Right hindlimb (tissue), 1 donor: ENCODE measurements around the gene ADAMTSL3.
A peak's percentile ranks its signal among the peaks of the same experiment; 100 is the strongest.
"Not testable (repeated sequence)": the region's sequence is repeated elsewhere in the genome, so short reads cannot be mapped to it uniquely, and the experiment has no call there.

Experiments used
- DNase-seq: peaks from one replicate; pipeline ENCODE4 v3.0.0-alpha.2; 2018

The ADAMTSL3 gene

DNA sequence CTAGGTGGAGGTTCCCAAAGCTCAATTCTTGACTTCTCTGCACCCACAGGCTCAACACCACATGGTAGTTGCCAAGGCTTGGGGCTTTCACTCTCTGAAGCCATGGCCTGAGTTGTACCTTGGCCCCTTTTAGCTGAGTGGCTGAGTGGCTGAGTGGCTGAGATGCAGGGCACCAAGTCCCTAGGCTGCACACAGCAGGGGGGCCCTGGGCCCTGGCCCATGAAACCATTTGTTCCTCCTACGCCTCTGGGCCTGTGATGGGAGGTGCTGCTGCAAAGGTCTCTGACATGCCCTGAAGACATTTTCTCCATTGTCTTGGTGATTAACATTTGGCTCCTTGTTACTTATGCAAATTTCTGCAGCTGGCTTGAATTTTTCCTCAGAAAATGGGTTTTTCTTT, 103.4 kb downstream of the ADAMTSL3 start:
- not testable (repeated sequence) for DNase-seq

DNA sequence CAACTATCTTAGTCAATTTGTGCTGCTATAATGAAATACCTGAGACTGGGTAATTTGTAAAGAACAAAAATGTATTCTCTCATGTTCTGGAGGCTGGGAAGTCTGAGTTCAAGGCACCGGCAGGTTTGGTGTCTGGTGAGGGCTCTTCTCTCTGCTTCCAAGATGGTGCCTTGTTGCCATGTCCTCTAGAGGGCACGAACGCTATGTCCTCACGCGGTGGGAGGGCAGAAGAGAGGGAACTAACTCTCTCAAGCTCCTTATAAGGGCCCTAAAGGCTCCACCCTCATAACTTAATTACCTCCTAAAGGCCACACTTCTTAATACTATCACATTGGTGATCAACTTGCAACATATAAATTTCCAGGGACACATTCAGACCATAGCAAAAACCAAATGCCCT, 108.4 kb downstream of the ADAMTSL3 start:
- DNase-seq = no peak

GRCh38 chr15:83764201-83764838, 110.4 kb downstream of the ADAMTSL3 start:
- no peak for DNase-seq

DNA sequence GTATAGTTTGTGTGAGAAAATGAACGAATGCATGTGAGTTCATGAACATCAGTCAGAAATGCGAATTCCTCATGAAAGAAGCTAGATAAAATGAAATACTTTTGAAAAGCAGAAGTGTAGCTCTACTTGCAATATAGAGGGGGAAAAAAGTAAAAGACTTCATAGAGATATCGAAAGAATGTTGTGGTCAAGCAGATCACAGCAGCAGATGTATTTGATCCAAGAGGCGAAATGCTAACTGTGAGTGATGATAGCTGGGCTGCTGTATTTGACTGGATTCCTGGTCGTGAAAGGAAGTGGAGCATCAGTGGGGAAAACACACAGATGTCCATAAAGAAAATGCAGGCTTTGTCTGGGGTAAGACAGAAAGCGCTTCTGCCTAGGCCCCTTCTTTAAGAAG, 112.4 kb downstream of the ADAMTSL3 start:
- no peak for DNase-seq

DNA sequence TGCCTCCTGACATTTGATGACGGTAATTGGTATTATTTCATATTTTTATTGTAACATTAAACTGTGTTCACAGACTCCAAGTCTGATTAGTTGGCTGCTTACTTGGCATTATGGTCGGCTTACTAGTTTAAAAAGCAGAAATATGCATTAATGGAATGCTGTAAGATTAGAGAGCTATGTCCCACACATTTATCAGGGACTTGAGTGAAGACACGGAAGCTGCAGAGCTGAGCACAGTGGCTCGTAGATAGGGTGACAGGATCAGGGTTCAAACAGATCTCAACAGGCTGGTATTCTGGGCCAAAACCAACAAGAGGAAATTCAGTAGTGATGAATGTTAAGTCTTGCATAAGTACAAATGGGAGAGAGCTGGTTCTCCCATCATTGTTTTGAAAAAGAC, 113.8 kb downstream of the ADAMTSL3 start:
- no peak for DNase-seq

GRCh38 chr15:83769411-83769999, 115.6 kb downstream of the ADAMTSL3 start:
- DNase-seq = no peak

DNA sequence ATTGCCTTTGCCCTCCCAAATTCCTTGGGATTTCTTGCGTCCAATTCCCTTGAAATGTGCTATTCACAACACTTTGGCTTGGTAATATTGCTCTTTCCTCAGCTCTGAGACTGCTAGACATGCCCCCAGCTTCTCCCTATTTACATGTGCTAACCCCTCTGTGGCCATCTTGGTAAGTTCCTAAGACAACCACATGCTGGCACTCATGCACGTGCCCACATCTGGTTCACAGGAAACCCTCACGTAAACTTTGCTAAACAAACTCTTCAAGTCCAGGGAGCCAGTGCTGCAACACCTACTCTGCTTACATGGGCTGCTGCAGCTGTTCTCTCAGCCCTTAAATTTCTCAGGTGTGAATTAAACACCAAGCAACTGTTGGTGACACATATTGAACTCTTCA, 121.8 kb downstream of the ADAMTSL3 start:
- DNase-seq = no peak

DNA sequence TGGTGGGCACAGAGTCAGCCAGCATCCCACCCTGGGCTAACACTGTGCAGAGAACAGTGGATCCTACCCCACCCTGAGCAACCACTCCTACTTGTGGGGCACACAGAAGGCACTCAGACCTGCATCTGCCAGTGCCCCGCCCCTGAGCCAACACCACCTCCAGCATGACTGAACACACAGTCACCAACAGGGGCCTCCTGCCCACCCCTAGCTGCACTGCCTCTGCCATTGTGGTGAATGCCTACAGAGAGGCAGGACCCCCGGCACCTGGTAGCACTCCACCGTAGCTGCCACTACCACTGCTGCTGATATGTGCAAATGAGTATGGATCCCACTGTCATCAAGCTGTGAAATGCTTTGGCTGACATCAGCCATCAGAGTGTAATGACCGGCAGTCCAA, 123.1 kb downstream of the ADAMTSL3 start:
- DNase-seq = no peak

DNA sequence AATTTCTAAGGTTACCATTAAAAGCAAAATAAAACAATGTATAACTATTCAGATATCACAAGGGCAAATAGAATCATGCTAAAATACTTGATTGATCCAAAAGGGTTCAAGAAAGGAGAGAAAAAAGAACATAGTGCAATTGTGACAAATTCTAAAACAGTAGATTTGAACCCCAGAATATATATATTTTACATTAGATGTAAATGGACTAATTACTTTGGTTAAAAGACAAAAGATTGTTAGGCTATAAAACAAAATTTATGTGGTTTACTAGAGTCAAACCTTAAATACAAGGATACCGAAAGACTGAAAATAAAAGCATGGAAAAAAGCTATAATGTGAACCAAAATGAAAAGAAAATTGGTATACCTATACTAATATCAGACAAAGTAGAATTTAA, 129.3 kb downstream of the ADAMTSL3 start:
- no peak for DNase-seq

DNA sequence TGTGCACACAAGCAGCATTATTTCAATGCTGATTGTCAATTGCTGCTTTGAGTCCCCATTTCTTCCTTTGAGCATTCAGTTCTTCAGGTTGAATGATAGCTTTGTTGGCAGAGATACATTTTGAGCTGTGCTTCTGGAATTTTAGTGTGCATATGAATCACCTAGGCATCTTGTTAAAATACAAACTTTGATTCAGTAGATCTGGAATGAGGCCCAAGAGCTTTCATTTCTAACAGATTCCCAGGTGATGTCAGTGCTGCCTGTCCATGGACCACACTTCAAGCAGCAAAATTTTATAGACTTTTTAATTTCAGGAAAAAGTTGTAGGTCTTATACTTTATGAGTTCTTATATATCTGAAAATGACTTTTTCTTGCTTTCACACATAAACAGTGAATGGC, 131.1 kb downstream of the ADAMTSL3 start:
- no peak for DNase-seq

GRCh38 chr15:83786336-83786735, 132.4 kb downstream of the ADAMTSL3 start:
- no peak for DNase-seq

DNA sequence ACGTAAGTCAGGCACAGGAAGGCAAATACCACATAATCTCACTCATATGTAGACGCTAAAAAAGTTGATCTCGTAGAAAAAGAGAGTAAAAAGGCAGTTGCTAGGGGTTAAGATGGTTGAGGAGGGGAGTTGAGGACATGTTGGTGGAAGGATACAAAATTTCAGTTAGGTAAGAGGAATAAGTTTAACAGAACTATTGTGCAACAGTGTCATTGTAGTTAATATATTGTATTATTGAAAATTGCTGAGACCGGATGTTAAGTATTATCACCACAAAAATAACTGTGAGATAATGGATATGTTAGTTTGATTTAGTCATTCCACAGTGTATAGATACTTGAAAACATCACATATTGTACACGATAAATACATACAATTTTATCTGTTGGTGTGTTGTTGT, 139.1 kb downstream of the ADAMTSL3 start:
- DNase-seq = no peak

GRCh38 chr15:83794209-83794608, 140.3 kb downstream of the ADAMTSL3 start:
- no peak for DNase-seq

DNA sequence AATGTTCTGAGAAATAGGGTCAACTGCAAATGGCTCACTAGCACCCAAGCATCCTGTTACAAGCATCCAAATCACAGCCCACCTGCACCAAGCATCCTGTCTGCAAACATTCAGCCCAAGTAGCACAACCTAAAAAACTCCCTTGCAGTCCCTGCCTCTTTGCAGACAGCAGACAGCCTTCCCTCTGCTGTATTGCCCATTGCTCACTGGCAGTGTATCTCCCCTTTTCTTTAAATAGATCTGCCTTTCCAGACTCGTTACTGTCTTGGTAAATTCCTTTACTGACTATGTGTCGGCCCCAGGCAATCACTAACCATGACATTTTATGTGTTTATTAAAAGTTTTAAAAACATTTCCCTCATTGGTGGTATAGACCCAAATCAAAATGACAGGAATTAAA, 155.4 kb downstream of the ADAMTSL3 start:
- no peak for DNase-seq

DNA sequence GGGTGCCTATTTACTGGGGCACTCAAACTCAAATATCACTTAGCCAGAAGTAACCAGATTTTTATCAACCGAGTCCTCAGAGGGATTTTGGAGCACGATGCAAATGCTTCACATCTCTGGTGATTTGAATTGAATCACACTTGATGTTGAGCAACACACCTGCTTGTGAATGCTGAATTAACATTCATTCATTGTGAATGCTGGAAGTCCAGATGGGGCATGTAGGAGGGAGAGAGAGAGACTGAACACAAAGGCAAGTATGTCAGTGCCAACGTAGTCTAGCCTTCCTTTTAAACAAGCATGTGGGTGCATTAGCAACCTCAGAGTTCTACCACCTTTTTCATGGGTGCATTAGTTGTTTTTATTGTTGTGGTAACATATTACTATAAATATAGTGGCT, 156.2 kb downstream of the ADAMTSL3 start:
- DNase-seq = no peak

- no peak for DNase-seq
Observed at GRCh38 chr15:83813682-83814081, 159.8 kb downstream of the ADAMTSL3 start.

DNA sequence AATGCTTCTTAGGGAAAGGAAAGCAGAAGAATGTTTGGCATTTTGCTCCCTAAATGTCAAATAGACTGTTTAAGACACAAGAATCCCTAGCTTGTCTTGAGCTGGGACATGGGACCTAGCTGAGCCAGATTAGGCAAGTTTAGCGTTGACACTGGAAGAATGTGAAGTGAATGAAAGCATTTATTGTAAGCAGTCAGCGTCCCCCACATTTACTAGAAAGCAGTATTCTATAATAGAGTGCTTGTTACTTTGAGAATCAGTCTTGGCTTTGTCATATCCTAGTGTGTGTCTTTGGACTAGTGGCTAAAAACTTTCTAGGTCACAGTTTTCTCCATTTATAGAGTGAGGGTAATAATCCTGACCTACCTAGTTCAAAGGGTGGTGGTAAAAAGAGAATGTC, 161.6 kb downstream of the ADAMTSL3 start:
- DNase-seq = no peak

- DNase-seq = no peak
Observed at GRCh38 chr15:83816124-83816883, 162.4 kb downstream of the ADAMTSL3 start.

GRCh38 chr15:83818591-83818990, 164.7 kb downstream of the ADAMTSL3 start:
- DNase-seq = no peak

GRCh38 chr15:83830381-83830780, 176.5 kb downstream of the ADAMTSL3 start:
- no peak for DNase-seq

GRCh38 chr15:83833569-83833968, 179.6 kb downstream of the ADAMTSL3 start:
- no peak for DNase-seq

DNA sequence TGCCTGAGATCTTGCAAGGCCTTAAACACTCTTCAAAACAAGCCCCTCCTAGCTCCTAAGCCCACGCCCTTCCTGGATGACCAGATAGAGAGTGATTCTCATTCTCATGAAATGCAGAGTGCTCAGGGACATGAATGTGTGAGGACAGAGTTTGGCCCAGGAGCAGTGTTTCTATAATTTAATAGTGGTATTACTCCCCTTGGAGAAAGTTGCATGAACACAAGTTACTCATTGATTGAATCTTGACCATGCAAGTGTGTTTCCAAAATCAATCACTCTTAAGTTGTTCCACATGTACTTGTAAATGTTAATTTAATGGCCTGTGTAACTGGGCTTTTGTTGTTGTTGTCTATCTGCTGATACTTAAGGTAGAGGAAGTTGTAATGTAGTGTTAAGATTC, 181.6 kb downstream of the ADAMTSL3 start:
- peak; percentile 71 for DNase-seq

DNA sequence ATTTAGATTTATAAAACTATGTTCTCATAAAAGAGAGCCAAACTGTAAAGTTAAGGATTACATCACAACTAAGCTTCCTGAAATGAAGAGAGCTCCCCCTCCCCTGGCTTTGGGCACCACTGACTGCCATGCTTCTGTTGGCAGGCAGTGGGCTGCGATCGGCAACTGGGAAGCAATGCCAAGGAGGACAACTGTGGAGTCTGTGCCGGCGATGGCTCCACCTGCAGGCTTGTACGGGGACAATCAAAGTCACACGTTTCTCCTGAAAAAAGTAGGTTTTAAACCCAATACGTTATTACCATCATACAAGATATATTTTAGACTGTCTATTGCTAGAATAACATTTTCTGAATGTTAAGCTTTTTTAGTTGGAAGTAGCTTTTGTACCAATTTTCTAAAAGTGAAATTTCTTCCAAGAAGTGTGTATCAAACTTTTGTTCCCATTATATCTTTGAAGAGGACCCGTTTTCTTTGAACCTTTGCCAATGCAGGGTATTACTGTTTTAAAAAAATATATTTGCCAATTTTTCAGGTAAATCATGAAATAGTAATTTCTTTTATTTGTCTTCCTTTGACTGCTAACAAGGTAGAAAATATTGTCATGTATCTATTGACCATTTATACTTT, 184.1 kb downstream of the ADAMTSL3 start:
- peak; percentile 59 for DNase-seq

- no peak for DNase-seq
Observed at GRCh38 chr15:83838763-83839162, 184.8 kb downstream of the ADAMTSL3 start.
